Measurements from ENCODE around the gene MYOM1.
"Not testable (repeated sequence)": the region's sequence is repeated elsewhere in the genome, so short reads cannot be mapped to it uniquely, and the experiment has no call there.

MYOM1 gene

DNA sequence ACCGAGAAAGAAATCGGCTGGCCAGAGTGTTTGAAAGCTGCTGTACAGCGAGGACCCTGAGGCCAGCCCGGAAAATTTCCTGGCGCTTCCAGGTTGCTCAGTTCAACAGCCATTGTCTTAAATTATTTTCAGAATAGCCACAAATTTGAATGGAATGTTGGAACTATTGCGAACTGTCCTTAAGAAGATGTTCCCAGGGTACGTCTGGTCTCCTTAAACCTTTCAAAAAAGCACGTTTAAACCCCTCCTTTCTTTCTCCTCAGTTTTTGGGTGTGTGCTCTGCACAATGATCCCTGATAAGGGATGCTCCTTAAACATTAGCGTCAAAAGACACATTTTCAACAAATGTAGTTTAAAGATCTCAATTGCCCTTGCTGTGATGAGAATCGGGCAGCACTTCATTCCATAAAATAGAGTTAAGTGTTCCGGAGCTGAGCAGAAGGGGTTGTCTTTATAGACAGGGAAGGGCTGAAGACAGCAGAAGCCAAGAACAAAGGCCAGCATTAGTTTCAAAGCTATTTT lies 192.3 kb downstream of the MYOM1 start:
- no peak for DNase-seq (ENCODE audit: extremely low spot score)
- CTCF ChIA-PET = no interaction called here
- POLR2A ChIA-PET = no interaction called here
- TF ChIP-seq HDGF (IDR thresholded peaks at IDR 0.05; ENCODE audit: borderline replicate concordance) (no peak), L3MBTL2 (conservative IDR thresholded peaks at IDR 0.05) (no peak), FOXA1 (IDR thresholded peaks at IDR 0.05) (no peak), CTBP1 (IDR thresholded peaks at IDR 0.05; ENCODE audit: borderline replicate concordance) (no peak), ZNF384 (IDR thresholded peaks at IDR 0.05) (no peak), ARNT (IDR thresholded peaks at IDR 0.05) (no peak), BHLHE40 (IDR thresholded peaks at IDR 0.05; ENCODE audit: borderline replicate concordance) (no peak), LEF1 (IDR thresholded peaks at IDR 0.05; ENCODE audit: borderline replicate concordance) (no peak), FOXK2 (IDR thresholded peaks at IDR 0.05) (no peak), SUZ12 (IDR thresholded peaks at IDR 0.05) (no peak), SP1 (IDR thresholded peaks at IDR 0.05) (no peak), ELF4 (IDR thresholded peaks at IDR 0.05) (no peak), TARDBP (IDR thresholded peaks at IDR 0.05) (no peak), NFRKB (IDR thresholded peaks at IDR 0.05) (no peak)
- TF ChIP-seq, protein P1, sequence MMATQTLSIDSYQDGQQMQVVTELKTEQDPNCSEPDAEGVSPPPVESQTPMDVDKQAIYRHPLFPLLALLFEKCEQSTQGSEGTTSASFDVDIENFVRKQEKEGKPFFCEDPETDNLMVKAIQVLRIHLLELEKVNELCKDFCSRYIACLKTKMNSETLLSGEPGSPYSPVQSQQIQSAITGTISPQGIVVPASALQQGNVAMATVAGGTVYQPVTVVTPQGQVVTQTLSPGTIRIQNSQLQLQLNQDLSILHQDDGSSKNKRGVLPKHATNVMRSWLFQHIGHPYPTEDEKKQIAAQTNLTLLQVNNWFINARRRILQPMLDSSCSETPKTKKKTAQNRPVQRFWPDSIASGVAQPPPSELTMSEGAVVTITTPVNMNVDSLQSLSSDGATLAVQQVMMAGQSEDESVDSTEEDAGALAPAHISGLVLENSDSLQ (IDR thresholded peaks at IDR 0.05) = no peak

DNA sequence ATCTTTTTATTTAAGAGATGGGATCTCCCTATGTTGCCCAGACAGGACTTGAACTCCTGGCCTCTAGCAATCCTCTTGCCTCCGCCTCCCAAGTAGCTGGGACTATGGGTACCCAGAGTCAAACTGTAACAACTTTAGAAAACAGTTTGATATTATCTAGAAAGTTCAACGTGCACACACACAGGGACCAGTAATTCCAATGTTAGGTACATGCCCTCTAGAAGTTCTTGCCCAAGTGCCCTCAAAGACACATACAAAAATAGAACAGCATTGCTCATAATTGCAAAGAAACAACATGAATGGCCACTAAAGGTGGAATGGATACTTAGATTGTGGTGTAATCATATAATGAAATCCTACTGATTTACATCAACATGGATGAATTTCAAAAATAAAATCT lies 194.2 kb downstream of the MYOM1 start:
- CTCF ChIA-PET = no interaction called here
- DNase-seq (ENCODE audit: extremely low spot score) = no peak
- POLR2A ChIA-PET = no interaction called here
- TF ChIP-seq SP1 (IDR thresholded peaks at IDR 0.05) (no peak), NFRKB (IDR thresholded peaks at IDR 0.05) (no peak), BHLHE40 (IDR thresholded peaks at IDR 0.05; ENCODE audit: borderline replicate concordance) (no peak)

DNA sequence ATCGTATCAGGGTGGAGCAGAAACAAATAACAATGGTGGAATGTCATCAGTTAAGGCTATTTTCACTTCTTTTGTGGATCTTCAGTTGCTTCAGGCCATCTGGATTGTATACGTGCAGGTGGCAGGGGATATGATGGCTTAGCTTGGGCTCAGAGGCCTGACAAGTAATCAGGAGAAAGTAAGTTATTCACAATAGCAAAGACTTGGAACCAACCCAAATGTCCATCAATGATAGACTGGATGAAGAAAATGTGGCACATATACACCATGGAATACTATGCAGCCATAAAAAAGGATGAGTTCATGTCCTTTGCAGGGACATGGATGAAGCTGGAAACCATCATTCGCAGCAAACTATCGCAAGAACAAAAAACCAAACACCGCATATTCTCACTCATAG lies 196.2 kb downstream of the MYOM1 start:
- CTCF ChIA-PET; DNase-seq (ENCODE audit: extremely low spot score); POLR2A ChIA-PET: not testable (repeated sequence)
